GM12873 (cell line): ENCODE results near the gene OR1N1.

Source experiments
- TF ChIP-seq, protein P1 (sequence below): IDR thresholded peaks from 2 replicates; pipeline ENCODE4 v1.5.1; 2012; ENCODE audit warnings: low read depth, mild to moderate bottlenecking, moderate library complexity, low read length, control low read depth; ENCODE audit not compliant: insufficient read depth; ENCODE audit errors: missing control alignments

OR1N1 gene

DNA sequence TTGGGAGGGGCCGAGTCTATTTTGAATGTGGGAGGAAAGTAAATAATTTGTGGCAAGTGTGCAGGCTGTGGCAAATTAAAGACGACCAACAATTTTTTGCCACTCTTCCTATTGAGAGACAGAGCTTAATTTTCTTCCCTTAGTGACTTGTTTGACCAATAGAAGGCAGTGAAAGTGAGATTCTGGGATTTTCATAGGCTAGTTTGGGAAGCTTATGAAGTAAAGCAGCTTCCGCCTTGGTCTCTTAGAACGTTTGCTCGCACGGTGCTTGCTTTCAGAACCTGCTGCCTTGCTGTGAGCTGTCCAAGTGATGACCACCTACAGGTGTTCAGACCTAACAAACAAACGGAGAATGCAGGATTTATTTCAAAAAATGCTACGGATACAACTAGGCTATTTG, 19.1 kb upstream of the OR1N1 start:
- TF ChIP-seq, protein P1, sequence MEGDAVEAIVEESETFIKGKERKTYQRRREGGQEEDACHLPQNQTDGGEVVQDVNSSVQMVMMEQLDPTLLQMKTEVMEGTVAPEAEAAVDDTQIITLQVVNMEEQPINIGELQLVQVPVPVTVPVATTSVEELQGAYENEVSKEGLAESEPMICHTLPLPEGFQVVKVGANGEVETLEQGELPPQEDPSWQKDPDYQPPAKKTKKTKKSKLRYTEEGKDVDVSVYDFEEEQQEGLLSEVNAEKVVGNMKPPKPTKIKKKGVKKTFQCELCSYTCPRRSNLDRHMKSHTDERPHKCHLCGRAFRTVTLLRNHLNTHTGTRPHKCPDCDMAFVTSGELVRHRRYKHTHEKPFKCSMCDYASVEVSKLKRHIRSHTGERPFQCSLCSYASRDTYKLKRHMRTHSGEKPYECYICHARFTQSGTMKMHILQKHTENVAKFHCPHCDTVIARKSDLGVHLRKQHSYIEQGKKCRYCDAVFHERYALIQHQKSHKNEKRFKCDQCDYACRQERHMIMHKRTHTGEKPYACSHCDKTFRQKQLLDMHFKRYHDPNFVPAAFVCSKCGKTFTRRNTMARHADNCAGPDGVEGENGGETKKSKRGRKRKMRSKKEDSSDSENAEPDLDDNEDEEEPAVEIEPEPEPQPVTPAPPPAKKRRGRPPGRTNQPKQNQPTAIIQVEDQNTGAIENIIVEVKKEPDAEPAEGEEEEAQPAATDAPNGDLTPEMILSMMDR: no peak

DNA sequence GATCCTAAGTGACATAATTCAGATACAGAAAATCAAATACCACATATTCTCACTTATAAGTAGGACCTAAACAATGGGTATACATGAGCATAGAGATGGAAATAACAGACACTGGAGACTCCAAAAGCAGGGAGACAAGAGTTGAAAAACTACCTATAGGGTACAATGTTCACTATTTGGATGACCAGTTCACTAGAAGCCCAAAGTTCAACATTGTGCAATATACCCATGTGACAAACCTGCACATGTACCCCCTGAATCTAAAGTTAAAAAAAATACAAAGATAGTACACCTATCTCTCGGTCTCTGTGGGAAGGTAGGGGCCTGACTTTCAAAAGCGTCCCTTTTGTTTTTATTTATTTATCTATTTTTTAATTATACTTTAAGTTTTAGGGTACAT, 11.7 kb upstream of the OR1N1 start:
- TF ChIP-seq, protein P1: no peak

DNA sequence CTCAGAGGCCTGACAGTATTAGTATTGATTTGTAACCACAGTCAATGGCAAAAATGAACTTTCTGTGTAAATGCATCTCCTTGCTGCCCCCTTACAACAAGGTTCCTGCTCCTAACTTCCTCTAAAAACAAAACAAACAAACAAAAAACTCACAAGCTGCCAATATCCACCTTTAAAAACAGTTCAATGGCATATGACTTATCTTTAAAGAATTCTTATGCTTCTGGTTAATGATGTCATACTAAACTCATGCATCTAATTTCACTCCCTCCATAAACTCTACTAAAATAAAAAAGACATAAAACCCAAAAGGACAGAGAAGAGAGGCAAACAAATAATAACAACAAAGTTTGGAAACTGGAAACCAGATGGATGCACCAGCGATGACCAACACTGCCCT, 9.0 kb upstream of the OR1N1 start:
- TF ChIP-seq, protein P1: no peak

DNA sequence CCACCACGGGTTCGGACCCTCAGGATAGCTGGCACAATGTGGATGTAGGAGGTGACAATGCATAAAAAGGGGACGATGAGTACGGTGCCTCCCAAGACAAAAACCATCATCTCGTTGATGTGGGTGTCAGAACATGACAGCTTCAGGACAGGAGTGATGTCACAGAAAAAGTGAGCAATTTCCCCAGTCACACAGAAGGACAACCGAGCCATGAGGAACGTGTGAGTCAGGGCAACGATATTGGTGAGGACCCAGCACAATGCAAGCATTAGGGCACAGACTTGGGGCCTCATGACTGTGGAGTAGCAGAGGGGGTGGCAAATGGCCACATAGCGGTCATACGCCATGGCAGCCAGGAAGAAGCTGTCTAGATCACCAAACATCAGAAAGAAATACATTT, 491 bp downstream of the OR1N1 start:
- TF ChIP-seq, protein P1: no peak

DNA sequence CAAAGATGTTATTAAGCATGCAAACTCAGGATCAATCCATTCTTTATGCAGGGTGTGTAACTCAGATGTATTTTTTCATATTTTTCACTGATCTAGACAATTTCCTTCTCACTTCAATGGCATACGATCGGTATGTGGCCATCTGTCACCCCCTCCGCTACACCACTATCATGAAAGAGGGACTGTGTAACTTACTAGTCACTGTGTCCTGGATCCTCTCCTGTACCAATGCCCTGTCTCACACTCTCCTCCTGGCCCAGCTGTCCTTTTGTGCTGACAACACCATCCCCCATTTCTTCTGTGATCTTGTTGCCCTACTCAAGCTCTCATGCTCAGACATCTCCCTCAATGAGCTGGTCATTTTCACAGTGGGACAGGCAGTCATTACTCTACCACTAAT, 7.7 kb downstream of the OR1N1 start:
- TF ChIP-seq, protein P1: no peak

DNA sequence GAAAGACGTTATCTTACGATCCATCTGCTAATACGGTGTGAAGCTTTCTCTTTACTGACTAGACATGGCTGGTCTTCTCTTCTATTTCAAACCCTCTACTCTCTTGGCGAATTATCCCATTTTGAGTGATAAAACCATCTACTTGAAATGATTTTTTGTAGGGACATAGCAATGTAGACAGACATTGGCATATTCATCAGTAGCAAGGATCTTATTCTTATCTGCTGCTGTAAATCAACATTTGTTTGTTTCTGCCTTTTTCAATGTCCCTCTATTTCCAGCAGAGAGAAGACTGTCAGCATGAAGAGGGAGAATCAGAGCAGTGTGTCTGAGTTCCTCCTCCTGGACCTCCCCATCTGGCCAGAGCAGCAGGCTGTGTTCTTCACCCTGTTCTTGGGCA, 8.3 kb downstream of the OR1N1 start, which contains the start of gene OR1J4:
OR1J4 (plus strand) TSS at position 301 of the 400 bp plus-strand sequence; CDS start at position 301, 0 bp downstream.
- TF ChIP-seq, protein P1: no peak

DNA sequence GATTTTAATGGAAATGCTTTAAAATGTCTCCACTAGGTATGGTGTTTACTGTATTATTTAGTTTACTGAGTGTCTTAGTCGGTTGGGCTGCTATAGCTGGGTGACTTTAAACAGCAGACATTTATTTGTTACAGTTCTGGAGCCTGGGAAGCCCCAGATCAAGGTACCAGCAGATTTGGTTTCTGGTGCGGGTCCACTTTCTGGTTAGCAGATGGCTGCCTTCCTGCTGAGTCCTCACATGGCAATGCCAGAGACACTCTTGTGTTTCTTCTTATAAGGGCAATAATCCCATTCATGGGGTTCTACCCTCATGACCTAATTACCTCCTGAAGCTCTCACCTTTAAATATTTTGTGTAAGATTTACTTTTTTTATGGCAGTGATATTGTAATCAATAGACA, 8.9 kb downstream of the OR1N1 start:
- TF ChIP-seq, protein P1: no peak
